ENCODE results near the gene TRIM17.

The TRIM17 gene

GRCh38 chr1:228401782-228402640 lies 14.7 kb downstream of the TRIM17 start:
- DNase-seq (ENCODE audit: low spot score), result no peak

- DNase-seq (ENCODE audit: low spot score), result no peak
These were observed 15.8 kb downstream of the TRIM17 start for GRCh38 chr1:228400692-228401454.

GRCh38 chr1:228400237-228400651 lies 16.4 kb downstream of the TRIM17 start:
- no peak for DNase-seq (ENCODE audit: low spot score)

GRCh38 chr1:228399531-228400236 lies 17.0 kb downstream of the TRIM17 start:
- no peak for DNase-seq (ENCODE audit: low spot score)

GRCh38 chr1:228398741-228399461 lies 17.8 kb downstream of the TRIM17 start:
- no peak for DNase-seq (ENCODE audit: low spot score)

- no peak for DNase-seq (ENCODE audit: low spot score)
These were observed 18.7 kb downstream of the TRIM17 start for GRCh38 chr1:228397966-228398365.

GRCh38 chr1:228396770-228397662 lies 19.6 kb downstream of the TRIM17 start:
- no peak for DNase-seq (ENCODE audit: low spot score)

GRCh38 chr1:228394571-228395394 lies 21.9 kb downstream of the TRIM17 start:
- no peak for DNase-seq (ENCODE audit: low spot score)

GRCh38 chr1:228393811-228394570 lies 22.7 kb downstream of the TRIM17 start:
- no peak for DNase-seq (ENCODE audit: low spot score)

GRCh38 chr1:228393268-228393701 lies 23.4 kb downstream of the TRIM17 start:
- no peak for DNase-seq (ENCODE audit: low spot score)

GRCh38 chr1:228392111-228392936 lies 24.3 kb downstream of the TRIM17 start:
- DNase-seq (ENCODE audit: low spot score), result no peak

- DNase-seq (ENCODE audit: low spot score), result no peak
These were observed 25.1 kb downstream of the TRIM17 start for GRCh38 chr1:228391411-228392020.

GRCh38 chr1:228390649-228391048 lies 26.0 kb downstream of the TRIM17 start:
- no peak for DNase-seq (ENCODE audit: low spot score)

- no peak for DNase-seq (ENCODE audit: low spot score)
These were observed 29.3 kb downstream of the TRIM17 start for GRCh38 chr1:228387321-228387720.

- DNase-seq (ENCODE audit: low spot score), result no peak
These were observed 31.4 kb downstream of the TRIM17 start for GRCh38 chr1:228385232-228385631.

- DNase-seq (ENCODE audit: low spot score), result no peak
These were observed 32.9 kb downstream of the TRIM17 start for GRCh38 chr1:228383773-228384172.

- no peak for DNase-seq (ENCODE audit: low spot score)
These were observed 35.3 kb downstream of the TRIM17 start for GRCh38 chr1:228381356-228381755.

GRCh38 chr1:228379666-228380065 lies 37.0 kb downstream of the TRIM17 start:
- DNase-seq (ENCODE audit: low spot score), result no peak

All from globus pallidus (tissue), 1 donor.